Hematopoietic multipotent progenitor cell treated with erythropoietin and hydrocortisone succinate and interleukin-3 and kit ligand, for 6 days (in vitro differentiated cells): Measurements from ENCODE around the gene SRXN1.
A peak's percentile ranks its signal among the peaks of the same experiment; 100 is the strongest.

Source experiments
- DNase-seq: peaks from one replicate; pipeline ENCODE4 v3.0.0-alpha.2; 2015

Gene SRXN1

DNA sequence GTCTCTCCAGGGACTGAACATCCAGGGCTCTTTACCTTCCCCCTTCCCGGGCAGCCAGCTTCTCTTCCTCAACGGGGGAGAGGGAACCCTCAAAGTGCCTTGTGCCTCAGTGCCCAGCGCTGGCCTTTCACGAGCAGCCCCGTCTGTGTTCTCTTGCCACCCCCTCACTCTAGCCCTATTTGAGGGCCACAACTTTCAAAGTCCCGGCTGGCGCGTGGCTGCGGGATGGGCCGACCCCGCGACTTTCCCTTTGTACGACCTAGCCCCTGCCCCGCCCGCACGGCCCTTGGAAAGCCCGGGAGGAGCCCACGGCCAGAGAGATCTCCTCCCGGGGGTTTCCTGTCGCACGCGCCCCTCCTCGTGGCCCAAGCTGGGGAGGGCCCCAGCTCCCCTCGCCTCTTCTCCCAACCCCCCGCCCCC is 22.0 kb upstream of the SRXN1 start:
- DNase-seq: no peak

DNA sequence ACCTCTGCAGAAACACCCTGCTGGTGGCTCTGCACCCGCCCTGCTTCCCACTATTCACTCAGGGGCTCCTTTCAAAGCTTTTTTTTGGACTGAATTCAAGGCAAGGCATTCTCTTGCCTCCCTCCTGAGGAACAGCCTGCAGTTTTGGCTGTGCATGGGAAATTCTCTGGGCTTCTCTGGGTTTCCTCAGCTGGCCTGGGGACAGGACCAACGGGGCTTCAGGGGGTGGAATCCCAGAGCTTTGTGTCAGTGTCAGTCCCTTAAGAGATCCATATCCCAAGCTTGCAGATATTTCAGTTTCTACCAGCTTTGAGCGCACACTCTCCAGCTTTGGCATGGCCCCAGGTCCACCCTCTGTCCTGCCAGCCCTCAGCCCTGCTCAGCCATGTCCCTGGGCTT is 20.6 kb upstream of the SRXN1 start:
- no peak for DNase-seq

DNA sequence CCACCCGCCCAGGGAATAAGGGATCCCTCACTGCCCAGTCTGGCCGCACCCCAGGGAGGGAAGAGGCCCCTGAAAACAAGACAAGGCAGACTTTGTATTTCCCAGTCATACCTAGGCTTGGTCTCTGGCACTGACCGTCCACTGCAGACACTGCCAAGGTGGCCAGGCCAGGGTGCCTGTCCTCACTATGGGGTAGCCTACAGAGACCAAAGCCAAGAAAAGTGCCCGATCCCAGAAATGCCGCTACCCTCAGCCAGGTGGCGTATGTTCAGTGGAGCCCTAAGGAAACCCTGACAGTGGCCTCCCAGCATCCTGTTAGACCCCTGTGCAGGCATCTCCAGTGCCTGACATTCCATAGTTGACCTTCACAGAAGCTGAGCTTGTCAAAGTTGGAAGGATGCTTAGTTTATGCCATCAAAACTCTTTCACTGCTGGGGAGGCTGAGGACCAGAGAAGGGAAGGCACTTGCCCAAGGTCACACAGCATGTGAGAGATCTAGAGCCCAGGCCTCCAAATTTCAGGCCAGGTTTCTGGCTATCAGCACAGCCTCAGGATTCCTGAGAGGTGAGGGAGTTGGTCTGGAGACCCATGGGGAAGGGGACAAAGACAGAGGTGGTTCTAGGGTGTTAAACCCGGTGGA is 20.1 kb upstream of the SRXN1 start:
- DNase-seq: peak; percentile 44

DNA sequence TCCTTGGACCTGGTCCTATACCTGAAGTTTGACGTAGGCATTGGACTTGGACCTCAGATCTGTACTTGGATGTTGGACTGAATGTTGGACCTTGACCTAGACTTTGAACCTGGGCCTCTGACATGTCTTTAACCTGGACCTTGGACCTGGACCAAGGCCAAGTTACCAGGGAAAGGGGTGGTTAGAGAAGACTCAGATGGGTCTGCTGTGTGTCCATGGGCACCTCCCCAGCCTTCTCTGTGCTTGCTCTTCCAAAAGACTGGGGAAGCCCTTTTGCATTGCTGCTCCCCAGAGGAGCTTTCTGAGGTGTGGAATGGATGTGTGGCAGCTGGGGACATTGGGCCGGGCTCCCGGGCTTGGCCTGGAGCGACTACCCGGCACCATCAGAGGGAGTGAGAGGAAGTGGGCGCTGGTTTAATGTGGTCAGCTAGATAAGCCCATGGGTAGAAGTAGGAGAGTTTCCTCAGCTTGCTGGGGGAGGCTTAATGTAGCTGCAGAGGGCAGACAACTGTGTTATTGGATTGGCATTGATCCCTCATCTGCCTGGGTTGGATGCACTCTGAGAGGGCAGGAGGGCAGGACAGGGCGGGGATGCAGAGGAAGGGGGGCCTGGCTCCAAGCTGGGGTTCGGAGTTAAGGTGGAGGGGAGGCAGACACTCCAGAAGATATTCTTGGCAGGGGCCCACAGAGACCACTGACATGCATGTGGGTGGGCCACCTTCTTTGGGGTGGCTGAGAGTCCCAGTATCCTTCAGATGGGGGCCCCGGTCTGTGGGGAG is 18.4 kb upstream of the SRXN1 start:
- DNase-seq: peak; percentile 91

DNA sequence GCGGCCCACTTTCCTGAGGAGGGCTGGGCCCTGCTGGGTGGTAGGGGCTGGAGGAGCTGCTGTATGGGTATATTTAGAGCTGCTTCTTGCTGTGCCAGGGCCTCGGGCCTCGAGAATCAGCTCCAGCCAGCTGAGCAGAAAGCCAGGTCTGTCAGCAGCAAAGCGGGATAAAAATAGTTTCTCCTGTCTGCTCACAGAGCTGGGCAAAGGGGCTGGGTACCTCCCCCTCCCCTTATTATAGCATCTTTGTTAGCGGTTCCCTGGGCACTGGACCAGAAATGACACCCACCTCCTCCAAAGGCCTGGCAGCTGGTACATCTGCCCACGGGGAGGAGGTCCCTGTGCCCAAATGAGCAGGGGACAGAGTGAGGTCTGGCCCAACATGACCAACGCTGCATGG is 16.6 kb upstream of the SRXN1 start:
- no peak for DNase-seq

DNA sequence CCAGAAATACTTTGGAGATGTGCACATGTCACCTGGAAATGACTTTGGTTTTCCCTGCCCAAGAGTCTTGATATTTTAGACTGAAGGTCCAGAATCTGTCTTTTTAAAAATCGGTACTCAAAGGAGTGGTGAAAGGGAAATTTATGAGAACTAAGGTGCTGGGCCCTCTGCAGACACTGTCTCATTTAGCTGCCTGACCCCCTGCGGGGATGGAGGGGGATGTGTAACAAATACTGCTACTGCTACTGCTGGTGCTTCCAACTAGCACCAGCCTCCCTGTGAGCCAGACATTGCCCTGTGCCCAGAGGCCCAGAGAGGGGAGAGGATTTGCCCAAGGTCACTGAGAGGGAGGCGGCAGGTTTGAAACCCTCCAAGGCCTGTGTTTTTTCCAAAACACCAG is 15.6 kb upstream of the SRXN1 start:
- DNase-seq: no peak

DNA sequence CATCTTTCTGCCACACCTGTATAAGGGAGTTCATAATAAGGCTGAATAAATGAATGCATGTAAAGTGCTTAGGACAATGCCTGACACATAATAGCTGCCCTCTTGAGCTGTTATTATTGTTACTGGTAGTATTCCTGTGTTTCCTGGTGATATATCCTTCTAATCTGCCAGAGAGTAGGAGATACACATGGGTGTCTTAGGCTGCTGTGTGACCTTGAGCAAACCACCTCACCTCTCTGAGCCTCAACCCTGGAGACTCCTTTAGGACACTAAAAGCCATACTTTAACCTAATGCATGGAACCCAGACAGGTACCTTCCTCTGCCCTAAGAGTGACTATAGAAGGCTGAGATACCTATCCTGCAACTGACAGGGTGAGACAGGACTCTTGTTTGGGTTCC is 15.1 kb upstream of the SRXN1 start:
- no peak for DNase-seq

DNA sequence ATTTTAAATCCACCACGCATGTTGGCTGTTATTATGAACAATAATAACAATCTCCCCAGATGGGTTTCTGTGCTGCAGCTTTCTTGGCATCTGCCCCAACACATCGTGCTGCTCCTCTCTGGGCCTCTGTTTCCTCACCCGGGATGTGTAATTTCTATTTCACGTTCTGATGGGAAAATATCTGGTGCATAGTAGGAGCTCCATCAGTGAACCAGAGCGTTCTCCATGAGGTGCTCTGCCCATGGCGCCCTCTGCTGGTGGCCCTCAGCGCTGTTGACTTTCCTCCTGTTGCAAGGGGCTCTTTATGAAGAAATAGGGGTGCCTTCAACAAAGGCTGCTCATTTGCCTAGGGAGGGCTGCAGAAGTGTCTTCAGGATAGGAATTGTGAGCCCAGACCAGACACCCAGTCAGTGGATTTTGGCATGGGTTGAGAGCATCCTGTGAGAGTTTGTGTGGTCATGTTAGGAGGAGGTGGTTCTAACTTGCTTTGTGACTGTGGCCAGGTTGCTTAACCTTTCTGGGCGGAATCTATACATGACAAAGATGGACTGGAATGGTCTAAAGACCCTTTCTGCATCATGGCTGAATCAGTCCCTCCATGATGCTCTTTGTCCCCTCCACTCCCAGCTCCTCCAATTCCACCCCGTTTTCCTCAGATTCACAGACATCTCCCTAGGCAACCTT is 14.5 kb upstream of the SRXN1 start:
- peak; percentile 81 for DNase-seq

DNA sequence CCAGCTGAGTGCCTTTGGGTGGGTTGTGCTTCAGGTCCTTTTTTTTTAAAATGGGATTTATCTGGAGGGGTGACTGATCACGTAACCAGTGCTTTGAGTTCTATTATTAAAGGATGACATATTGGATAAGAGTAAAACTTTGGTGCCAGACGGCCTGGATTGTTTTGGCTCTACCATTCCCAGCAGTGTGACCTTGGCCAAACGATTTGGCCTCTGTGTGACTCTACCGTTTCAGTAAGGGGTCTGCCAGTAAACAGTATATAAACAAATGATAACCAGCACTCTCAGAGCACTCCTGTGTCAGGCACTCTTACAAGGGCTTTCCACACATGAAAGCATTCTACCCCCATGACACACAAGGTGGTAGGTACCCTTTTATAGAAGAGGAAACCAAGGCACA is 13.9 kb upstream of the SRXN1 start:
- no peak for DNase-seq

DNA sequence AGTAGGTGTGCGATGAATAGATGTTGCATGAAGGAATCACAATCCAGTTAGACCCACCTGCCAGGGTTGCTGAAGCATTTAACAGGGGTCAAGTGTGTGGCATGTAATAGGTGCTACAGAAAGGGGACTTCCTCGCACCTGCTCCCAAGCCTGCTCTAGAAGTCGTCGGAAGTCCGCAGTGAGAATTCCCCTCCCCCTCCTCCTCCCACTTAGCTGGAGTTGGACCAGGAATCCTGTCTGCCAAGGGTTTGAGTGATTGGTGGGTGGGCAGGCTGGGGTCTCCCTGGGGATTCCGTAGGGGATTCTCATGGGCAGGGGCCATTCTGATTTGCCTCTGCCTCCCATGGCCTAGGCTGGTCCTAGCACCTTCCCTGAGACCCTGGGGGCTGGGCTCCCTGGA is 12.3 kb upstream of the SRXN1 start:
- no peak for DNase-seq

DNA sequence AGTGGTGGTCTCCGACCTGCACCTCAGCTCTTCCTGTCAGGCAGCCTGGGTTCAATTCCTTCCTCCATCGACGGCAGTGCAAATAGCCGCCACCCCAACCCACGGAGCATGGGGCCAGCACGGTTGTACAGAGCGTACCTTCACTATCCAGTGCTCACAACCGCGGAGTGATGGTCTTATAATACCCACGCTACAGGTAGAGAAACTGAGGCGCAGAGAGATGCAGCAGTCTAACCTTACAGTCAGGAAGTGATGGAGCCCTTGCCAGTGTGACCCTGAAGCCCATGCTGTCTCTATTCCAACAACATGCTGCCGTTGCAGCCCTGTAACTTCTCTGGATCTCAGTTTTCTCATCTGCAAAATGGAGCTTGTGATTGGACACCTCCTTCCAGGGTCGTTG is 11.6 kb upstream of the SRXN1 start:
- DNase-seq: no peak

DNA sequence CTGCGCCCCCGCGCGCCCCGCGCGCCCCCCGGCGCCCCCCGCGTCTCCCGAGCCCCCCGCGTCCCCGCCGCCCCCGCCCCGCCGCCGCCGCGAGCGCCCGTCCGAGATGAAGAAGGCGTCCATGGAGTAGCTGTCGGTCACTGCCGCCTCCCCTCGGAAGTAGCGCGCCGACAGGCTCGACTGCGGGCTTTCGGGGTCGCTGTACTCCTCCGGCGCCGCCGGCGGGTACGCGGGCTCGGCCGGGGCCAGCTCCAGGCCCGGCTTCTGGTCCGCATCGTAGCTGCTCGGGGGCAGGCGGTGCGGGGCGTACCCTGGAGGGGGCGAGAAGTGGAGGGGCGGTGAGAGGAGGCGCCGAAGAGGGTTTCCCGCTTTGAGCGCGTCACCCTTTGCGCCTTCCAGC is 11.2 kb upstream of the SRXN1 start:
- DNase-seq: no peak

DNA sequence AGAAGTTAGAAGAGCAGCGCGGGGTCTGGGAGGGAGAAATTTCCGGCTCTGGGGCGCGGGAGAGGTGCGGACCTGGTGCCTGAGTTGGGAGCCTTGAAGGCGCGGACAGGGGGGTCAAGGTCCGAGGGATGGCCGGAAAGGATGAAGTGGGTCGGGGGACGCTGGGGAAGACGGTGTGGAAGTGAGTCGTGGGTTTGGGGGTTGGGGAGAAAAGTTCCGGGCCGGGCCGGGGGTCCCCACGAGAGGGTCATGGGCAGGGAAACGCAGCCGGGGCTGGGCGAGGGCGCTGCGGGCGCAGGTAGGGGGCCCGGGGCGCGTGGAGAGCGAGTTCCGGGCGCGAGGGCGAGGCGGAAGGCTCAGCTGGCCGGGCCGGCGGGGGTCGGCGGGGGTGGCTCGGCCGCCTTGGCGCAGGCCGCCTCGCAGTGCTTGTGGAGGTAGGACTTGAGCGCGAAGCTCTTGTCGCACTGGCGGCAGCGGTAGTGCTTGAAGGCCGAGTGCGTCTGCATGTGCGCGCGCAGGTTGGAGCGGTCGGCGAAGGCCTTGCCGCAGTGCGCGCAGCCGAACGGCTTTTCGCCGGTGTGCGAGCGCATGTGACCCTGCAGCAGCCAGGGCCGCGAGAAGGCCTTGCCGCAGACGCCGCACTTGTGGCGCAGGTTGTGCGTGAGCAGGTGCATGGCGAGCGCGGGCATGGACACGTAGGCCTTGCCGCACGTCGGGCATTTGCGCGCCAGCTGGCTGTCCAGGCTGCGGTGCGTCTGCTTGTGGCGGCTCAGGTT is 10.5 kb upstream of the SRXN1 start:
- peak; percentile 73 for DNase-seq

DNA sequence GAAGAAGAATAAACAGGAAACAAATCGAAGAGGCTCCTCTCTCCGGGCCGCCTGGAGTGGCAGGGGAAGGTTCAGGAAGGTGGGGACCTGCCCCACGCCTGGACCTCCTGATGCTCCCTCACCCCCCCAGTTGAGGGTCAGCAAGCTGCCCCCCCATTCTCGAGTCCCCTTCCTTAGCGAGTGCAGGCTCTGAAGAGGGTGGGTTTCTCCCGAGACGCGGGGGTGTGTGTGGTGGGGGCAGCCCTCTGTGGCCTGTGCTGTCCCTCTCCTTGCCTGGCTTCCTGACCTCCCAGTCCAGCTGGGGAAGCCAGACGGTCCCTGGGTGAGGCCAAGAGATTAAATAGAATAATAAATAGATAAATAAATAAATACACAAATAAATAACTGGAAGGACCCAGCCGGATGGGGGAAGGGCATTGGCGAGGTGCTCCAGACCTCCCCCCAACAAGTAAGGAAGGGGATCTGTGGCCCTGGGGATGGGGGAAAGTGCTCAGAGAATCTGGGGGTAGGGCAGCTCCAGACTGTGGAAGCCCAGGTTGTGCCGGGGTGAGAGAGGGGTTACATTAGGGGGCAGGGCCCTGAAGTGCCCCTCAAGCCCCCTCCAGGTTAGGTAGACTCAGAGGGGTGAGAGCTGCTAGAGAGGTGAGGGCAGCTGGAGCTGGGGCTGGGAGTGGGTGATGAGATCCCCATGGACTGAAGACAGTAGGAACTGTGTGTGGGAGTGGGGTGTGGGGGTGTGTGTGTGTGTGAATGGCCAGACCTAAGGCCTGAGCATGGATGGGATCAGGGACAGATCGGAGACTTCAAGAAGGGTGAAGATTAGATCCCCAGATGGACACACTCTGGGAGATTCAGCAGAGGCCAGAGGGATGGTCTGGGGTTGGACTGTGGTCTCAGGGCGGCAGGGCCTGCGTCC is 9.5 kb upstream of the SRXN1 start:
- DNase-seq: no peak

DNA sequence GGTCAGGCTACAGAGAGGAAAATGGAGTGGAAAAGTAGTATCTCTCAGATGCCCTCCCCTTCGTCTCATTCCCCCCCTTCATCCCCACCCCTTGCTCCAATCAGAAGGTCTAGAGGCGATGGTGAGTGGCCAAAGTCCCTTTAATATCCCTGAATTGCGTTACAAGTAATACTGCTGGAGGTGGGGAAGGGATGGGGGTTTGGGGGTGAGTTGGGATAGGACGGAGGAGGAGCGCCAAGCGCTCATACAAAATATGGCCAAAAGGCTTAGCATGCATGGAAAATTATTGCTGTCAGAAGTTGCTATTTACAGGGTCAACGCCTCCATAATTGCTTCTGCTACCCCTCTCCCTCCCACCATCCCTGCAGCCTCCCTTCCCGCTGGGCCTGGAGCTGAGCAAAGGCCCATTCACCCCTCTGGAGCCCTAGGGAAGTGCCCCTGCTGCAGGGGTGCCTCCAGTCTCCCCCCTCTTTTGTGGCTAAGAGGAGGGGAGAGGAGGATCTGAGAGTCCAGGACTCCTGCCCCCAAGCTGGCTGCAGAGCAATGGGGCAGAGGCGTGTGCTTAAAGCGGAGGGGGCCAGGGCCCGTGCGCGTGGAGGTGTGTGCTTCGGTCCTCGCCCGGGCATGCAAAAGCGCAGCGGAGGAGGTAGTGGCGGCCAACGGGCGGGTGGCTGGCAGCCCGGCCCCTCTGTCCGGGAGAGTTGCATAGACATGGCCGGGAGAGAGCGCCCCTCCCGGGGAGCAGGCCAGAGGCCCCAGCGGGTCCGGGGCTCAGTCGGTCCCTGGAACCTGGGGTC is 8.7 kb upstream of the SRXN1 start:
- no peak for DNase-seq

DNA sequence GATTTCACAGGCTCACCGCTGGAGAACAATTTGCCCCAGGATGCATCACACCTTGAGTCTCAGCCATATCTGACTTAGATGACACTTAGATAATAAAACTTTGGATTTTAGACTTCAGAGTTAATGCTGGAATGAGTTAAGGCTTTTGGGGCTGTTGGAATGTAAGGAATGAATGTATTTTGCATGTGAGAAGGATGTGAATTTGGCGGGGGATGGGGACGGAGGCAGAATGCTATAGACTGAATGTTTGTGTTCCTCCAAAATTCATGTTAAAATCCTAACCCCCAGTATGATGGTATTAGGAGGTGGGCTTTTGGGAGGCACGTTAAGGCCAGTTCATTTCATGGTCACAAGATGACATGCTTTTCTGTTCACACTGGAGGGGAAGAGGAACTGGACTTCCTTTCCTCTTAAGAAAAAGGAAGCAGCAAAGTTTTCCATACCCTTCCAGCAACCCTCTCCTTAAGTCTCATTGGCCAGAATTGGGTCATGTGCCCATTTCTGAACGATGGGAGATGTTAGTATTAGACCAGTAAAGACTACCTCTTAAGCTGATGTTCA is 5.8 kb upstream of the SRXN1 start:
- no peak for DNase-seq

DNA sequence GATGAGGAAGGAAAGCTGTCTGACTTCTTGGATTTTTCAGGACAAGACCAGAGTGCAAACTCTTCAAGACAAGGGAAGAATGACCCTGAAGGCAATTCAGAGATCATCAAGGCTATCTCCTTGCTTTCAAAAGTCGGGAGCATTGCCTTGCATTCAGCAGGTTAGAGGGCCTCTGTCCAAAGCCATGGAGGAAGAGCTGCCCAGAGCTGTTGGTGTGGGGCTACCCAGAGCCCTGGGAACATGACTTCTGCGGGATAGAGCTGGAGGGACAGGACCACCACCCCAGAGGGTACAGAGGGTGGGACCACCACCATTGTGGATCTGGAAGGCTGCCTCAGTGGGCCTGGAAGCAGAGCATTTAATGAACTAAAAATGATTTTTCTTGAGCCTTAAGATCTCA is 5.2 kb upstream of the SRXN1 start:
- no peak for DNase-seq

DNA sequence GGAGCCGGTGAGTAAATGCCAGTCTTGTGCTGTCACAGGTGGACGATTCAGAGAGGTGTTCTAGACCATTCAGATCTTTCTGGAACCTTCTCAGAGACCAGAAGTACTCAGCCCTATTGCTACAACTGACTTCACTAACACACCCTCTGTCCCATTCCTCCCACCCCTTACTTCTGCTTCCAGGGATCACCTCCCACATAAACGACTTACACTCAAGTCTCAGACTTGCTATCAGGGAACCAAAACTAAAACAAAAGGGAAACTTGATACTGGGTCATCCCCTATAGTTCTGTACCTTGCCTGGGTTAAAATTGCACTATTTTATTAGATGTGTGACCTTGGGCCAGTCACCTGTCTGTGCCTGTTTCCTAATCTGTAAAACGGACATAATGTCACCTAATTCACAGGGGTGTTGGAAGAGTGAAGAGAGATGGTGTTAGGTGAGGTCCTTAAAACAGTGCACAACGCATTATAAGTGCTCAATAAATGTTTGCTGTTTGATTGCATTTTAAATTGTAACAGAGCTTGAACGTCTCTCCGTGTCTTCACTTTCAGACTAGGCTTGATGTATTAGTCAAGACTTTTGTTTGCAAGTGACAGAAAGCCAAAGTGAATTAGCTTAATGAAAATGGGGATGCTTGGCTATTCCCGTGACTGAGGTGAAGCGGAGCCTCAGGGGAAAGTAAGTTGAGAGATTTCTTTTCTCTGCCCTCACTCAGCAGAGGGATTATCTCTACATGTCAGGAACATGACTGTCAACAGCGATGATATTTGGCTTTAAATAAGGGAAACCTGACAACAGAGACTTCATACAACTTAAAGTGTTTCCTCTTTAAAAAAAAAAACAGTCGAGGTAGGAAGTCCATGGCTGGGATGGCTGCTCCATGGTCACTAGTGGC is 3.0 kb upstream of the SRXN1 start:
- DNase-seq: no peak

DNA sequence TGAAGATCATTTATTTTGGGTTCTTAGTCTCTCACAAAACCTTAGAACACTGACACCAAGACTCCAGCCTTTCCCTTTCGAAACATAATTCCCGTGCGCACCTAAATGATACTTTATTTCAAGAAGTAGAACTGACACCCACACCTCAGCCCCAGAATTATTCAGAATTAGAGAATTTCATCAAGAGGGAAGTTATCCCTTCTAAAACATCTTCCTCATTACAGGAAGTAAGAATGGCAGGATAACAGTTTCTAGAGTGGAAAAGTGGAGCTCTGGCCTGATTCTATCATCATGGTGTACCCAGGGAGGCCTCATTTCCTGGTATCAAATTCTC is 1.4 kb upstream of the SRXN1 start:
- DNase-seq: no peak
